HK-2 (cell line): ENCODE data around the gene HSF5.
A peak's percentile ranks its signal among the peaks of the same experiment; 100 is the strongest.

Experiments
- DNase-seq: peaks from one replicate; pipeline ENCODE4 v3.0.0-alpha.2; 2018; ENCODE audit not compliant: unreplicated experiment

The HSF5 gene, protein sequence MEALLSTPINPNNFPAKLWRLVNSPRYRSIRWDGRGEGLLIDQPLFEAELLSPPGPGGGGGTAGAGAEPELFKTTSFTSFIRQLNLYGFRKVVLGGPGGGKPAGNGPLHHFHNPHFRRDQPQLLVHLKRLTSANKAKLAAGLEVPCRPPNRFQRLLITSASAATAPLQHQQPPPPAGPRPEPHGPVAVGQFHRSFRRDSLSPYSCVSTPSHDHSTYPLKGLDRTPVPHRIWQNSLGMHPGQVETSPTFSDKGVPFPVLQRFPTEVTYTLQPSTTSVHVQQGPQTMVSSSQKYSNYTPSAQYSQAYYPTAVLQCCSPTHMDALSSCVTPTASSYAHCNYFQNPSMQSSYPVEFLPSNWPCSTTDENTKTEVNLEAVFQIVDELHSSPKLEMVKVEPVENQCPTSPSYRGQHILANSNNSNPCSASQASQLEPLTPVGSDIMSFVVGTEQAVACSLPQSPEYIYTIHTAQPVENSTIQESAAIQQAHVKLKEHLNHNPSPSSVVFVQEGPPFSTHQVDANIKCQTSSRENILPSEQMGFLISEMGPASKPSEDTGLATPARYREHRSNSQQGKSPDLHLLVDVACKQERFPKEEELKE

DNA sequence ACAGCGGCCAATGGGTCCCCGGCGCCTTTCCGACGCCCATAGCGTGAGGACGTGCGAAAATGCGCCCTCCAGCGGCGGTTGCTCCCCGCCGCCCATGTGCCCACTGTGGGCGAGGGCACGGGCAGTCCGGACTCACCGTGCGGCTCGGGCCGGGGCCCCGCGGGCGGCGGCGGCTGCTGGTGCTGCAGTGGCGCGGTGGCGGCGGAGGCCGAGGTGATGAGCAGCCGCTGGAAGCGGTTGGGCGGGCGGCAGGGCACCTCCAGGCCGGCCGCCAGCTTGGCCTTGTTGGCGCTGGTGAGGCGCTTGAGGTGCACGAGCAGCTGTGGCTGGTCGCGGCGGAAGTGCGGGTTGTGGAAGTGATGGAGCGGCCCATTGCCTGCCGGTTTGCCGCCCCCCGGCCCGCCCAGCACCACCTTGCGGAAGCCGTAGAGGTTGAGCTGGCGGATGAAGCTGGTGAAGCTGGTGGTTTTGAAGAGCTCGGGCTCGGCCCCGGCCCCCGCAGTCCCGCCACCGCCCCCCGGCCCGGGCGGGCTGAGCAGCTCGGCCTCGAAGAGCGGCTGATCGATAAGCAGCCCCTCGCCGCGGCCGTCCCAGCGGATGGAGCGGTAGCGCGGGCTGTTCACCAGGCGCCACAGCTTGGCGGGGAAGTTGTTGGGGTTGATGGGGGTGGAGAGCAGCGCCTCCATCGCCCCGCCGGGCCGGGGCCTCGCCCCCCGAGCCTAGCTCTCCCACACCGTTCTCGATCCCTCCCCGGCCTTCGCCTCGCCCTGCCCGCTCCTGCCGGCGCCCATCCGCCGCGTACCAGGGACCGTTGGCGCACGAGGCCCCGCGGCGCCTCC, at the start of gene HSF5:
HSF5 (minus strand) TSS at position 820 of the 839 bp plus-strand sequence; CDS start at position 686, 134 bp downstream.
- DNase-seq: no peak

DNA sequence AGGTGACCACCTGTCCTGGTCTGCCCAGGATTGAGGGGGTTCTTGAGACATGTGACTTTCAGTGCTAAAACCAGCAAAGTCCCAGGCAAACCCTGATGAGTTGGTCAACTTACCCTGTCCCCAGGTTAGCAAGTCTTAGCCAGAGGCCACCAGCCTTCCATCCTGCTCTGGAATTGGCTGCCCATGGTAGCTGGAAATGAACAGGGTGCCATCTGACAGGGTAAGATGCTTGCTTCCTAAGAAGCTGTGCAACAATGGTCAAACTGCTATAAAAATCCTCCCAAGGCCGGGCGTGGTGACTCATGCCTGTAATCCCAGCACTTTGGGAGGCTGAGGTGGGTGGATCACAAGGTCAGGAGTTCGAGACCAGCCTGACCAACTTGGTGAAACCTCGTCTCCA, 49.1 kb upstream of the HSF5 start:
- DNase-seq: no peak

DNA sequence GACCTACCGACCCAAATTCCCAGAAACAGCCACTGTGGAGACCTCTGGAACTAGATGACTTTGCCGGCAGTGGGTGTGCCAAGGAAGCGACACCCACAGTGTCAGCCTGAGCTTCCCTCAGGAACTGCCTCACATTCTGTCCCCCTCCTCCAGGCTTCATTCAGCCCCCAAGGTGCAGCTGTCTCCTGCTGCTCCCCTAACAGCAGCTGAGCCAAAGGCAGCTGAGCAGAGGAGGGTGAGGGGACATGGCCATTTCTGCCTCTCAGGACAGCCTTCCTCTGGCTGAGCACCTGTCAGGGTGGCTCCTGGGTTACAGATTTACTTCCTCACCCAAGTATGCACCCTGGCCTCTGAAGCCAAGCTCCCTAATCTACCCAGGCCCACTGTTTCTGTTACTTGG, 48.3 kb upstream of the HSF5 start:
- DNase-seq: no peak

DNA sequence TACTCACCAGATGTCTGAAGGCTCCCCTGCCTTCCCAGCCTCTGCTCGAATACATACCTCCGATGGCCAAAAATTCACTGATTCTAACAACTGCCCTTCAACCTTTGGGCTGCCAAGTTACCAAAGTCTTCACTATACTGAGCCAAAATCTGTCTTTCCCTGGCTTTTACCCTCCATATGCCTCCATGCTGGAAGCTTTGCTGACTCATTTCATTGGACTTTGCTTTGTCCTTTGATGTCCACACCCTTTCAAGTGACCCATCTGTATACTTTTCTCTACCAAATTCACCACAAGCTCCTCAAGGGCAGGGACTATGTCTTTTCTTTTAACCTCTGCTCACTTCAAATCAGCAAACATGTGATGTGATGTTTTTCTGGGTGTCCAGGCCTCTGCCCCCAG, 47.2 kb upstream of the HSF5 start:
- no peak for DNase-seq

- DNase-seq: no peak
Measured at GRCh38 chr17:58534901-58535421, 46.8 kb upstream of the HSF5 start.

GRCh38 chr17:58534331-58534730, 46.1 kb upstream of the HSF5 start:
- no peak for DNase-seq

DNA sequence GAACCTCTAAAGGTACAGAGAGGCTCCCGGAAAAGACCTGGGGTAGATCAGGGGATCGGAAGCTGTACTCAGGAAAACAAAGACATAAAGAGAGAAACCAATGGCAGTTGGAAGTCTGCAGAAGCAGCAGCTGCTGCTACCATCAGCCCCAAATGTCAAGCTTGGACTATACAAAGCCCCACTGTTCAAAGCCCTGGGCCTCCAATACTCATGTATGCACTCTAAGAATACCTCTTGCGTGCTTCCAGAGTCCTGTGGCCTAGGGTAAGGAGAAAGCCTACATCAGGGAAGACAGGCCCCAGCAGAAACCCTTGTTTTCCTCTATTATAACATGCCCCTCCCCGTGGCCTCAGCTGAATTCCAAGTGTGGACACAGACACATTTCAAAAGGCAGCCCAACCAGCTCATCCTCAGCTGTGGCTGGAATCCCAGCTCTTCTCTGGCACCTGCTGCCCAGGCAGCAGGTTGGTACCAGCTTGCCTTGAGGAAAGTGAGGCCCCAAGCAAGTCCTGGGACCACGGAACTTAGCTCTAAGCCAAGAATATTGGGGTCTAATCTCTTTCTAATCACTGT, 45.5 kb upstream of the HSF5 start:
- no peak for DNase-seq

DNA sequence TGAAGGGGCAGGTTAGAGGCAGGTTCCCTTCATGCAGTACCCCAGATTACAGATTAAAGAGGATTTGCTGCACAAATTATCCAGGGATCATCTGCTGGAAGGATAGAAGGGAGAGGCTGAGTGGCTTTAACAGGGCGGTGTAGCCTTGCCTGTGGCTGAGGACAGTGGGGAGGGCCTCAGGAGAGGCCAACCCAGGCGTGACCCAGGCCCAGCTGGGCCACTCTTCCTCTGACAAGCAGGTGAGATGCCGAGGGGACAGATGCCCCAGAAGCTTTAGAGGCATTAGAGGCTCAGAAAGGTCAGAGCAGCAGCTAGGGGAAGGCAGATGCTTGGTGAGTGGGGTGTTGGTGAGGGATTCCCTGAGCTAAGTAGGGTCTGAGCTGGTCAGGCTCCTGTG, 44.3 kb upstream of the HSF5 start:
- no peak for DNase-seq

- DNase-seq: peak; percentile 35
Measured at GRCh38 chr17:58531661-58532554, 43.7 kb upstream of the HSF5 start.

DNA sequence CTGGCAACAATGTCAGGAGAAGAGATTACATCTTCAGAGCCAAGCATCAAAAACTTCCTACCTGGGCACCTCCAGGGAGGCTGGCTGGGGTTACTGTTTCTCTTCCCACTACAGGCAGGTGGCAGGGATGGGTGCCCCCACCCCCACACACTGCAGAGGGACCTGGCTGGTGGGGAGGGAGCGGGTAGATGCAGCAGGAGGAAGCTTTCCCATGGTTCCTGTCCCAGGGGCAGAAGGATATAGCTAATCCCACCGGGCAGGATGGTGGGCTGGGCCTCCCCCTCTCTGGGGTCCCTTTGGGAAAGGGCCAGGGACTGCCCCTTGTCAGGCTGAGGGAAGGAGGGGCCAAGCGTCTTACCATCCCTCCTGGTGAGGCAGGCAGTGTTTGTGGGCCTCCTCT, 42.9 kb upstream of the HSF5 start:
- no peak for DNase-seq

DNA sequence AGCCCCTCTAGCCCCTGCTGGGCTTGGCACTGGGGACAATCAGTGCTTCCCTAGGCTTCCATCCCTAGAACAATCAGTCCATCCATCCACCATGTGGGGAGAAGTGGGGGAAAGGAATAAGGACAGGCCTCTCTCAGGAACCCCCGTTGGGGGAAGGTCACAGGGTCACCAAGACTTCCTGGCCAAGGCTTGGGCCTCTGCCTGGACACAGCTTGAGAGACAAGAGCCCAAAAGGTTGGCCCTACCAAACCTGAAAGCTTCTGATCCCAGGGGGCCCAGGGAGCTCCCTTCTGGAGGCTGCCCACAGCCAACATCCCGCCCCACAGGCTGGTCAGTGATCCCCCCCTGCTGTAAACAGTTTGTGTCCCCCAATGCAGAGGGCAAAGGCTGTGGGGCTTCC, 42.4 kb upstream of the HSF5 start:
- DNase-seq: no peak

GRCh38 chr17:58529275-58529674, 41.1 kb upstream of the HSF5 start:
- DNase-seq: no peak

DNA sequence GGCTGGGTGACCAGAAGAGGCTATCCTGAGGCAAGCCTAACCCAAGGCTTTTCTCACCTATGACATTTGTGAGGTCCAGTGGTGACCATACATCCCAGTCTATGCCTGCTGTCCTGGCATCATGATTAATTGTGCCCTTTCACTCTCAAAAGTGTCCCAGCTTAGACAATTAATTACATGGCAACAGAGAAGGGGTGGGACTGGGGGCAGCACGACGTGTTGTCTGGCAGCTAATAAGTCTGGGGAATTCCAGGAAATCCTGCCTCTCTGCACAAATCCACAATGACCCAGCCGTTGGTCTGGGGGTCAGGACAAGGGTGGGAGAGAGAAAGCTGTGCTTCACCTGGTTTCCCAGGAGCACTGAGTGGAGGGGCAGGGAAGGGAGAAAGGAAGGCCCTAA, 40.2 kb upstream of the HSF5 start:
- DNase-seq: no peak

GRCh38 chr17:58527949-58528348, 39.7 kb upstream of the HSF5 start:
- DNase-seq: peak; percentile 41

DNA sequence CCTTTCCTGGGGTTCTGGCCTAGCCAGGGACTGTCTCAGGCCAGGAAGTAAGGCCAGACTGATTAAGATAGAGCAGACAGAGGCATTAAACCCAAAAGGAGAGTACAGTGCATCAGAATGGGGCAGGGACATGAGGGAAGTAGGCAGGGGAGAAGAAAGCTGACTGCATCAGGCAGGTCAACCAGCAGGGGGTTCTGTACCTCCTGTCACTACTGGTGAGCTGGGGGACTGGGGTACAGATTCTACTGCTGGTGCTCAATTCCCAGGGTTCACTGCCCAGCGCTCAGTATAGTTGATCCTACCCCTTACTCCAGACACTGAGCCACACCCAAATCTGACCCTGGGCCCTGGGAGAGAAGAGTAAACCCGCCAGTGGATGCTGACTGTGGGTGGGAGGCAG, 39.1 kb upstream of the HSF5 start:
- no peak for DNase-seq

- no peak for DNase-seq
Measured at GRCh38 chr17:58525239-58525638, 37.0 kb upstream of the HSF5 start.

GRCh38 chr17:58521680-58522079, 33.5 kb upstream of the HSF5 start:
- no peak for DNase-seq

DNA sequence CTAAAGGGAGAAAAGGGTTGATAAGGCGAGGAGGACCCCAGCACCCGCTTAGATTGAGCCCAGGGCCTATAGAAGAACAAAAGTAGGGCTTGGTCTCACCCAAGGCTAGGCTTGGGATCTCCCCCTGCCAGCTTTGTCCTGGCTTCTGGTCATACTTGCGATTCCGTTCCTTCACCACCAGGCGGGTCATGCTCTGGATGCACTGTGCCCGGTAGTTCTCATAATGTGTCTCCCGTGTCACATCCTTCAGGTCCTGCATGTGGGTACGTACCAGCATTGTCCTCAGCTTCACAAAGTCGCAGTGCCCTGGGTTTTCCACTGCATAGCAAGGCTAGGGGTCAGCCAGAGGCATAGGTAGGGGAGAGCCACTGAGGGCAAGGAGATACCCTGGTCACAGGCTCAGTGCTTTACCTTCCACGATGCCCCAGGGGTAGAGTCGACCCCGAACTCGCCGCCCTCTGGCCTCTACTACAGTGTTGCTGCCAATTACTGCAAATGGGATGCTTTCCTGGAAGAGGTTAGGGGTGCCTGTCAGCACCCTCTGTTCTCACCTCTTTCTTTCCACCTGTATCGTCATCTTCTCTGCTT, 32.7 kb upstream of the HSF5 start:
- DNase-seq: no peak

DNA sequence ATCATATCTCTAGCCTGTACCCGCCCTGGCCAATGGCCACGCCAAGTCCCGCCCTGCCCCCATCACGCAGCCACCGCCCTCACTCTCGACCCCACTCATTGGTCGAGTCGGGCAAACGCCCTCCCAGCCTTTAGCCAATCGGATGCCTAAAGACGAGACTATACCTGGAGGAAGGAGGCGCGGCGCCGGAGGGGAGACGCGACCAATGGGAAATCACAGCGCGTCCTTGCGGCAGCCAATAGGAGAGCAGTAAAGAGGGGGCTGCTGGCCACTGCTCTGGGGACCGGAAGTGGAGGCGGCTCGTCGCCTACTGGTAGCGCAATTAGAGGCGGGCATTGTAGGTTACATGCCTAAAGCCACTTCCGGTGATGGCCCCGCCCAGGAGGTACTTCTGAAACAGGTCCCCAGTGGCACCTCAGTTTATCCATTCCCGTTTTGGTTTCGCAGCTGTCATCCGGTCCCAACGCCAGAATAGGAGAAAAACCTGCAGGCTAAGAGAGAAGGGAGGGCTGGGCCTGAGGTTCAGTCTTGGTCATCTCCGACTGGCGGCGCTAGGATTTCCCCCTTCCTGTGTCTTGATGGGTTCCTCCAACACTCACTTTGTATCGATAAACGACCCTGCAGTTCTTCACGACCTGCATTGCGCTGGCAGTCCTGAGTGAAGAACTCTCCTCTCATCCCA, 29.9 kb upstream of the HSF5 start:
- peak; percentile 100 for DNase-seq

- no peak for DNase-seq
Measured at GRCh38 chr17:58517378-58517927, 29.2 kb upstream of the HSF5 start.
